Keratinocyte (primary cell): ENCODE measurements around the gene ST8SIA1. TPM values are rescaled to one million over a fixed set of nuclear protein-coding genes. Genes with fewer than 3 reads are reported as not detected.

Source experiments
- DNase-seq: peaks from one replicate; pipeline ENCODE4 v3.0.0-alpha.2; 2011; ENCODE audit warnings: low read depth, missing footprints, low spot score
- FAIRE-seq: peaks from 2 replicates; lab custom pipeline; 2011; peaks lifted over from hg19 to GRCh38; lab: Jason Lieb, UNC
- H2AFZ ChIP-seq: 2 replicates; pipeline ENCODE4 v1.6.0; 2012; ENCODE audit warnings: low read length, control low read depth, inconsistent platforms; ENCODE audit not compliant: control insufficient read depth
- H3K27ac ChIP-seq: 2 replicates; pipeline ENCODE4 v1.5.1; 2011; ENCODE audit warnings: low read length; ENCODE audit not compliant: control insufficient read depth, insufficient read depth
- H3K27me3 ChIP-seq: 3 replicates; pipeline ENCODE4 v1.6.0; 2011; ENCODE audit warnings: low read length; ENCODE audit not compliant: control insufficient read depth, insufficient read depth; ENCODE audit errors: extremely low read depth
- H3K36me3 ChIP-seq, 2 experiments: 2 replicates in 1 of 2; 3 replicates in 1 of 2; pipeline ENCODE4 v1.5.1; 2011; ENCODE audit warnings: low read length in 2 of 2, mild to moderate bottlenecking in 1 of 2; ENCODE audit not compliant: control insufficient read depth in 2 of 2, insufficient read depth in 2 of 2; ENCODE audit errors: extremely low read depth in 1 of 2
- H3K4me1 ChIP-seq: 3 replicates; pipeline ENCODE4 v1.5.1; 2011; ENCODE audit warnings: low read length; ENCODE audit not compliant: control insufficient read depth, insufficient read depth; ENCODE audit errors: extremely low read depth
- H3K4me2 ChIP-seq: 3 replicates; pipeline ENCODE4 v1.6.0; 2011; ENCODE audit warnings: low read depth, low read length; ENCODE audit not compliant: control insufficient read depth, insufficient read depth; ENCODE audit errors: extremely low read depth
- H3K4me3 ChIP-seq, 3 experiments: fragments of 200-600 bp in 1 of 3; sonication (generic) in 1 of 3; 2 replicates in 2 of 3; 3 replicates in 1 of 3; pipeline ENCODE4 v1.5.1; 2011 to 2016; ENCODE audit warnings: low read length in 3 of 3, mild to moderate bottlenecking in 3 of 3, control low read depth in 2 of 3, inconsistent platforms in 1 of 3, low read depth in 1 of 3, mixed read lengths in 1 of 3, mixed run types in 1 of 3, moderate library complexity in 1 of 3; ENCODE audit not compliant: control insufficient read depth in 2 of 3, insufficient read depth in 2 of 3; ENCODE audit errors: extremely low read depth in 1 of 3
- H3K79me2 ChIP-seq: 2 replicates; pipeline ENCODE4 v1.6.0; 2012; ENCODE audit warnings: low read length; ENCODE audit not compliant: control insufficient read depth, insufficient read depth
- H3K9ac ChIP-seq: 3 replicates; pipeline ENCODE4 v1.6.0; 2011; ENCODE audit warnings: low read length; ENCODE audit not compliant: control insufficient read depth, insufficient read depth; ENCODE audit errors: extremely low read depth
- H3K9me1 ChIP-seq: 3 replicates; pipeline ENCODE4 v1.6.0; 2011; ENCODE audit warnings: low read length; ENCODE audit not compliant: control insufficient read depth, insufficient read depth; ENCODE audit errors: extremely low read depth
- H3K9me3 ChIP-seq: 2 replicates; pipeline ENCODE4 v1.5.1; 2012; ENCODE audit warnings: low read depth, low read length; ENCODE audit not compliant: control insufficient read depth
- H4K20me1 ChIP-seq: 3 replicates; pipeline ENCODE4 v1.6.0; 2011; ENCODE audit warnings: low read length; ENCODE audit not compliant: control insufficient read depth, insufficient read depth; ENCODE audit errors: extremely low read depth
- CTCF ChIP-seq, 3 experiments: IDR thresholded peaks in 1 of 3; conservative IDR thresholded peaks in 1 of 3; optimal IDR thresholded peaks in 1 of 3; 2 replicates in 2 of 3; 3 replicates in 1 of 3; pipeline versions ENCODE3 to v1.5.1; 2011; ENCODE audit warnings: low read length in 3 of 3, mild to moderate bottlenecking in 3 of 3, moderate library complexity in 2 of 3, control low read depth in 1 of 3, inconsistent platforms in 1 of 3; ENCODE audit not compliant: insufficient read depth in 2 of 3; ENCODE audit errors: extremely low read depth in 1 of 3
- EZH2 ChIP-seq: IDR thresholded peaks from one replicate; pipeline ENCODE4 v1.6.1; 2012; ENCODE audit warnings: inconsistent platforms, mild to moderate bottlenecking, low read length, moderate library complexity
- dilution Hi-C: fragments of 300-500 bp; cut with MboI; formaldehyde crosslinking; loops from one replicate; pipeline ENCODE4 v1.7.0; 2020; ENCODE audit warnings: low sequenced_read_pairs; ENCODE audit not compliant: extremely low pct_ligation_motif_present
- polyA plus RNA-seq, 5 experiments: library from polyadenylated mRNA; depleted of rRNA in 3 of 5; stranded (reverse) in 3 of 5; stranded (forward) in 1 of 5; unstranded in 1 of 5; fragments of >200 nt; gene quantifications; 1 replicate in 1 of 5; 2 replicates in 3 of 5; 3 replicates in 1 of 5; pipeline versions ENCODE4 v1.2.1 to v1.2.3, GENCODE V29; 2011 to 2012; ENCODE audit warnings: missing spikeins in 2 of 5, low read depth in 1 of 5, low replicate concordance in 1 of 5

The ST8SIA1 gene
- polyA plus RNA-seq, 1 donor (not counting 4 experiments of a cell fraction or from before 2014, with no cell fraction given) = 0.50 TPM

GRCh38 chr12:22257100-22257499 lies 77.4 kb downstream of the ST8SIA1 start:
- no peaks in the 10 kb centered on the region for H3K79me2 ChIP-seq
- no peak overlapping the region for H3K27ac ChIP-seq
- H4K20me1 ChIP-seq = no peaks in the 10 kb centered on the region
- dilution Hi-C loops = no loop called here
- H3K36me3 ChIP-seq = no peaks in the 10 kb centered on the region
- no peaks in the 10 kb centered on the region for H3K9me1 ChIP-seq
- H3K9ac ChIP-seq = no peak overlapping the region
- DNase-seq = no peak
- peaks cover 14% of the 10 kb centered on the region for H3K4me1 ChIP-seq
- no peaks in the 10 kb centered on the region for H3K27me3 ChIP-seq
- no peak overlapping the region for H2AFZ ChIP-seq
- FAIRE-seq = no peak
- no peak for TF ChIP-seq EZH2
- no peak for TF ChIP-seq CTCF (optimal IDR thresholded peaks at IDR 0.05 in 1 of 3, IDR thresholded peaks at IDR 0.05 in 1 of 3, conservative IDR thresholded peaks at IDR 0.05 in 1 of 3; ENCODE audit: extremely low read depth in 1 of 3, insufficient read depth in 2 of 3, low read length in 3 of 3)
- H3K4me2 ChIP-seq = no peak overlapping the region
- H3K9me3 ChIP-seq = no peaks in the 10 kb centered on the region
- H3K4me3 ChIP-seq = no peak overlapping the region

- Histone ChIP-seq H4K20me1 (no peaks in the 10 kb centered on the region), H2AFZ (no peak overlapping the region), H3K9me3 (no peaks in the 10 kb centered on the region), H3K27me3 (no peaks in the 10 kb centered on the region), H3K79me2 (no peaks in the 10 kb centered on the region), H3K4me3 (no peak overlapping the region), H3K9ac (no peak overlapping the region), H3K36me3 (no peaks in the 10 kb centered on the region), H3K9me1 (no peaks in the 10 kb centered on the region), H3K27ac (no peak overlapping the region), H3K4me2 (no peak overlapping the region), H3K4me1 (peaks cover 14% of the 10 kb centered on the region)
- DNase-seq = no peak
- no peak for TF ChIP-seq CTCF (optimal IDR thresholded peaks at IDR 0.05 in 1 of 3, IDR thresholded peaks at IDR 0.05 in 1 of 3, conservative IDR thresholded peaks at IDR 0.05 in 1 of 3; ENCODE audit: extremely low read depth in 1 of 3, insufficient read depth in 2 of 3, low read length in 3 of 3)
- no peak for TF ChIP-seq EZH2
- FAIRE-seq = no peak
- dilution Hi-C loops = no loop called here
Observed at GRCh38 chr12:22256605-22257004, 77.9 kb downstream of the ST8SIA1 start.
